22Rv1 (cell line): Measurements from ENCODE around the gene KLK6.

ENCODE experiments used
- CTCF ChIP-seq: fragments of 450-650 bp; IDR thresholded peaks from 2 replicates; pipeline ENCODE4 v1.5.1; 2017; ENCODE audit warnings: mild to moderate bottlenecking
- ZFX ChIP-seq: fragments of 450-650 bp; IDR thresholded peaks from 2 replicates; pipeline ENCODE4 v1.6.1; 2017; ENCODE audit warnings: antibody characterized with exemption, borderline replicate concordance

GRCh38 chr19:50962245-50962644 is 7.1 kb downstream of the KLK6 start:
- TF ChIP-seq CTCF, result no peak
- no peak for TF ChIP-seq ZFX
